GM12878 (cell line): ENCODE measurements around the gene NEBL. TPM values are rescaled to one million over a fixed set of nuclear protein-coding genes. Genes with fewer than 3 reads are reported as not detected.

Source experiments
- ATAC-seq: fragments of 200-7000 bp; cut with Tn5 transposase; 3 replicates; pipeline ENCODE4 v1.9.1; 2020; ENCODE audit warnings: mild to moderate bottlenecking, moderate library complexity
- BruUV-seq: library from RNA; stranded (reverse); fragments of 400-500 nt; replicated peaks from 2 replicates; lab custom pipeline; 2021; lab: Mats Ljungman, UMichigan
- CTCF ChIA-PET: fragments of 300-600 bp; sonication (Branson Sonifier 250); formaldehyde crosslinking; extraction: SDS; loops from one replicate; lab custom pipeline; 2021; ENCODE audit warnings: inconsistent platforms; lab: Yijun Ruan, JAX
- POLR2A ChIA-PET: fragments of 350-600 bp; formaldehyde crosslinking; extraction: SDS; loops from one replicate; lab custom pipeline; 2021; ENCODE audit warnings: inconsistent platforms; lab: Charles Lee
- RAD21 ChIA-PET: fragments of 300-600 bp; sonication (Branson Sonifier 250); formaldehyde crosslinking; loops from one replicate; lab custom pipeline; 2023; ENCODE audit warnings: antibody characterized with exemption; ENCODE audit not compliant: unreplicated experiment; lab: Charles Lee
- SMC1A ChIA-PET: fragments of 300-600 bp; sonication (Branson Sonifier 250); formaldehyde crosslinking; loops from one replicate; lab custom pipeline; 2023; ENCODE audit not compliant: unreplicated experiment, uncharacterized antibody; lab: Charles Lee
- DNase-seq: peaks from one replicate; pipeline ENCODE4 v3.0.0-alpha.2; 2011; ENCODE audit warnings: low read depth, low spot score
- FAIRE-seq: peaks from 3 replicates; lab custom pipeline; 2011; peaks lifted over from hg19 to GRCh38; lab: Jason Lieb, UNC
- H2AFZ ChIP-seq: 2 replicates; pipeline ENCODE4 v1.6.0; 2011; ENCODE audit warnings: low read depth, low read length, control low read depth; ENCODE audit not compliant: control insufficient read depth
- H3K27ac ChIP-seq: 2 replicates; pipeline ENCODE4 v1.5.1; 2011; ENCODE audit warnings: control low read depth; ENCODE audit not compliant: control insufficient read depth, insufficient read depth
- H3K27me3 ChIP-seq, 2 experiments: replicated peaks in 1 of 2; 2 replicates each; pipeline versions ENCODE4 v1.6.0 to v1.6.1; 2011; ENCODE audit warnings: low read length in 1 of 2; ENCODE audit not compliant: control insufficient read depth in 2 of 2, insufficient read depth in 2 of 2
- H3K36me3 ChIP-seq, 2 experiments: 2 replicates each; pipeline ENCODE4 v1.5.1; 2011; ENCODE audit warnings: low read length in 1 of 2; ENCODE audit not compliant: control insufficient read depth in 2 of 2, insufficient read depth in 2 of 2
- H3K4me1 ChIP-seq: 2 replicates; pipeline ENCODE4 v1.6.1; 2011; ENCODE audit warnings: mild to moderate bottlenecking, low read length, moderate library complexity, mixed read lengths; ENCODE audit not compliant: control insufficient read depth, insufficient read depth
- H3K4me2 ChIP-seq: 2 replicates; pipeline ENCODE4 v1.6.0; 2011; ENCODE audit warnings: control low read depth; ENCODE audit not compliant: control insufficient read depth, insufficient read depth
- H3K4me3 ChIP-seq: fragments of 200-600 bp; sonication (generic); 2 replicates; pipeline ENCODE4 v1.5.1; 2016
- H3K79me2 ChIP-seq: 2 replicates; pipeline ENCODE4 v1.6.0; 2011; ENCODE audit warnings: low read length; ENCODE audit not compliant: control insufficient read depth, insufficient read depth
- H3K9ac ChIP-seq: 2 replicates; pipeline ENCODE4 v1.8.0; 2011; ENCODE audit warnings: low read length, control low read depth, mixed read lengths; ENCODE audit not compliant: control insufficient read depth, insufficient read depth
- H3K9me3 ChIP-seq: replicated peaks from 3 replicates; pipeline ENCODE4 v1.5.1; 2011; ENCODE audit warnings: mild to moderate bottlenecking, low read length; ENCODE audit not compliant: control insufficient read depth, insufficient read depth
- H4K20me1 ChIP-seq: 2 replicates; pipeline ENCODE4 v1.6.0; 2011; ENCODE audit not compliant: control insufficient read depth, insufficient read depth
- ATF7 ChIP-seq: fragments of 450-650 bp; IDR thresholded peaks from 2 replicates; pipeline ENCODE4 v1.6.1; 2016; ENCODE audit warnings: low read depth, mild to moderate bottlenecking
- BCL11A ChIP-seq: IDR thresholded peaks from 2 replicates; pipeline ENCODE4 v1.6.1; 2011; ENCODE audit warnings: low read depth, low read length
- CHD2 ChIP-seq: IDR thresholded peaks from 2 replicates; pipeline ENCODE4 v1.6.1; 2011; ENCODE audit warnings: low read depth, low read length, improper control_type of control experiment, borderline replicate concordance
- HDAC2 ChIP-seq: fragments of 200-600 bp; sonication (generic); IDR thresholded peaks from 2 replicates; pipeline ENCODE4 v1.6.1; 2017
- POLR2A ChIP-seq: IDR thresholded peaks from 2 replicates; pipeline ENCODE4 v1.6.1; 2011; ENCODE audit warnings: low read depth, mild to moderate bottlenecking, low read length
- ZNF207 ChIP-seq: fragments of 450-650 bp; IDR thresholded peaks from 2 replicates; pipeline ENCODE4 v1.6.1; 2014; ENCODE audit warnings: antibody characterized with exemption, mild to moderate bottlenecking, borderline replicate concordance
- WGBS: methylation state at CpG from one replicate; pipeline ENCODE4 v1.1.6; 2016; ENCODE audit warnings: low lambda C conversion rate; ENCODE audit not compliant: insufficient replicate concordance, insufficient coverage; ENCODE audit errors: missing lambda C conversion rate; 5-methylcytosine and 5-hydroxymethylcytosine counted together
- in situ Hi-C: fragments of 300-500 bp; cut with MboI; formaldehyde crosslinking; loops from 9 replicates; pipeline ENCODE4 v1.14.3; 2018; ENCODE audit warnings: mixed read lengths
- intact Hi-C: fragments of 100-400 bp; cut with micrococcal nuclease; formaldehyde crosslinking; loops from one replicate; pipeline ENCODE4 v1.14.2; 2022; ENCODE audit not compliant: unreplicated experiment
- polyA plus RNA-seq, 11 experiments: library from polyadenylated mRNA; depleted of rRNA in 4 of 11; unstranded in 6 of 11; stranded (reverse) in 5 of 11; fragments of >200 nt; fragmentation: Nextera tagmentation in 4 of 11; fragmentation: Illumina TruSeq in 1 of 11; extraction: Ambion mirVana in 4 of 11; extraction: Trizol in 1 of 11; gene quantifications; 1 replicate in 1 of 11; 2 replicates in 10 of 11; pipeline versions ENCODE4 v1.2.1 to v1.2.3, GENCODE V29; 2011 to 2016; ENCODE audit warnings: inconsistent platforms in 2 of 11, missing spikeins in 2 of 11, low read depth in 1 of 11
- total RNA-seq, 4 experiments: library from RNA; depleted of rRNA in 3 of 4; stranded (reverse); fragments of >200 nt in 3 of 4; fragmentation: Illumina TruSeq in 1 of 4; extraction: Trizol in 1 of 4; gene quantifications; 2 replicates each; pipeline versions ENCODE4 v1.2.1 to v1.2.3, GENCODE V29; 2013 to 2021
- TF ChIP-seq, protein P1 (sequence below): IDR thresholded peaks from 2 replicates; pipeline ENCODE4 v1.6.1; 2011; ENCODE audit warnings: mild to moderate bottlenecking, low read depth, low read length, moderate library complexity; ENCODE audit not compliant: insufficient replicate concordance
- TF ChIP-seq, protein P2 (sequence below): IDR thresholded peaks from 2 replicates; pipeline ENCODE4 v1.6.1; 2012; ENCODE audit warnings: low read depth, low read length, improper control_type of control experiment
- TF ChIP-seq, protein P3 (sequence below): fragments of 450-650 bp; IDR thresholded peaks from 2 replicates; pipeline ENCODE4 v1.6.1; 2018; ENCODE audit warnings: mild to moderate bottlenecking, low read depth, moderate library complexity; ENCODE audit not compliant: partially characterized antibody
- TF ChIP-seq, protein P4 (sequence below): fragments of 450-650 bp; IDR thresholded peaks from 2 replicates; pipeline ENCODE4 v1.6.1; 2016; ENCODE audit warnings: mild to moderate bottlenecking
- TF ChIP-seq, protein P5 (sequence below): fragments of 450-650 bp; IDR thresholded peaks from 2 replicates; pipeline ENCODE4 v1.6.1; 2017; ENCODE audit warnings: borderline replicate concordance

Gene NEBL
- total and polyA plus RNA-seq, 10 of the 15 experiments (the other 5 are each of a cell fraction or from before 2014, with no cell fraction given), result 0.04 to 0.56 (median 0.11) TPM; not detected in 6

DNA sequence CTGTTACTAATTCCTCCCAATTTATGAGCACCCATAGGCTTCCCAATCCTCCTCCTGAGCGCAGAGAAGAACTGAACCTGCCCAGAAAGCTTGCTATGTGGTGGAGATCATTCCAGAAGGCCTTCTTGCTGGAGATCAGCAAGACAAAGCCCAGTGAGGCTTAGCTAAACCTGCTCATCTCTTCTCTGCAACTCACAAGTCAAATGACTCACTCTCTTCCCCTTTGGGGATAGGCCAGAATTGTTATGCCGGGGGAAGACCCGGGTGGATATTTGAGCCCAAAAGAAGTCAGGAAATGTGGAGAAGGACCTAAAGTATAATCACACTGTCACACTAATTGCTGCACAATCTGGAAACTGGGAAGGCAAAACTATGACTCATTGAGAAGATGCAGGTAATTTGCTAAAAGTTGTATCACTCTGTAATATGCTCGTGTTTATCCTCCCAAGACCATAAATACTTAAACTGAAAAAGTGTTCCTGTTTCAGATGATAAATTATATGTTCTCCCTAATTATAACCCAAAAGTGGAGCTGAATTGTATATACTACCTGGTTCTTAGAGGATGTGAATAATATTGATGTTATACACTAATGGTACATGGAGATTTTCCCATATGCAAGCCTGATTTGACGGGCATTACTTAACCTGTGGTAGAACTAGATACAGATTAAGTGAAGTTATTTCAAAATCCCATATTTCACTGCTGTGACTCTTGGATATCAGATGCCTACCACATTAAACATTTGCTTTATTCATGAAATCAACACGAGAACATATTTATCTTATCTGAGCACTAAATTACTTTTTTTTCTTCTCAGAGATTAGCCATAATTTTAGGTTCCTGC lies 6.4 kb downstream of the NEBL start:
- Histone ChIP-seq H3K36me3 (no peaks in the 10 kb centered on the region), H3K27ac (no peak overlapping the region), H3K9me3 (no peaks in the 10 kb centered on the region), H3K4me2 (no peak overlapping the region), H3K4me3 (no peak overlapping the region), H3K27me3 (no peaks in the 10 kb centered on the region; a peak in 2 of 4 replicates), H4K20me1 (no peaks in the 10 kb centered on the region), H3K4me1 (no peaks in the 10 kb centered on the region), H2AFZ (no peak overlapping the region), H3K9ac (no peak overlapping the region)
- POLR2A ChIA-PET, result no interaction called here
- FAIRE-seq (no peak), DNase-seq (no peak)
- BruUV-seq, result no TSS peak
- CTCF ChIA-PET, result interaction anchor here (1.4 kb wide), 1 partner anchor 12 kb away, joined by 3 read pairs; no protein-coding TSS in a partner anchor
- SMC1A ChIA-PET, result no interaction called here
- TF ChIP-seq HDAC2 (no peak), ATF7 (no peak), POLR2A (no peak), BCL11A (no peak), ZNF207 (no peak), CHD2 (no peak)
- TF ChIP-seq, protein P1, sequence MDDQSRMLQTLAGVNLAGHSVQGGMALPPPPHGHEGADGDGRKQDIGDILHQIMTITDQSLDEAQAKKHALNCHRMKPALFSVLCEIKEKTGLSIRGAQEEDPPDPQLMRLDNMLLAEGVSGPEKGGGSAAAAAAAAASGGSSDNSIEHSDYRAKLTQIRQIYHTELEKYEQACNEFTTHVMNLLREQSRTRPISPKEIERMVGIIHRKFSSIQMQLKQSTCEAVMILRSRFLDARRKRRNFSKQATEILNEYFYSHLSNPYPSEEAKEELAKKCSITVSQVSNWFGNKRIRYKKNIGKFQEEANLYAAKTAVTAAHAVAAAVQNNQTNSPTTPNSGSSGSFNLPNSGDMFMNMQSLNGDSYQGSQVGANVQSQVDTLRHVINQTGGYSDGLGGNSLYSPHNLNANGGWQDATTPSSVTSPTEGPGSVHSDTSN, result no peak
- TF ChIP-seq, protein P2, sequence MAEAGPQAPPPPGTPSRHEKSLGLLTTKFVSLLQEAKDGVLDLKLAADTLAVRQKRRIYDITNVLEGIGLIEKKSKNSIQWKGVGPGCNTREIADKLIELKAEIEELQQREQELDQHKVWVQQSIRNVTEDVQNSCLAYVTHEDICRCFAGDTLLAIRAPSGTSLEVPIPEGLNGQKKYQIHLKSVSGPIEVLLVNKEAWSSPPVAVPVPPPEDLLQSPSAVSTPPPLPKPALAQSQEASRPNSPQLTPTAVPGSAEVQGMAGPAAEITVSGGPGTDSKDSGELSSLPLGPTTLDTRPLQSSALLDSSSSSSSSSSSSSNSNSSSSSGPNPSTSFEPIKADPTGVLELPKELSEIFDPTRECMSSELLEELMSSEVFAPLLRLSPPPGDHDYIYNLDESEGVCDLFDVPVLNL, result no peak
- TF ChIP-seq, protein P3, sequence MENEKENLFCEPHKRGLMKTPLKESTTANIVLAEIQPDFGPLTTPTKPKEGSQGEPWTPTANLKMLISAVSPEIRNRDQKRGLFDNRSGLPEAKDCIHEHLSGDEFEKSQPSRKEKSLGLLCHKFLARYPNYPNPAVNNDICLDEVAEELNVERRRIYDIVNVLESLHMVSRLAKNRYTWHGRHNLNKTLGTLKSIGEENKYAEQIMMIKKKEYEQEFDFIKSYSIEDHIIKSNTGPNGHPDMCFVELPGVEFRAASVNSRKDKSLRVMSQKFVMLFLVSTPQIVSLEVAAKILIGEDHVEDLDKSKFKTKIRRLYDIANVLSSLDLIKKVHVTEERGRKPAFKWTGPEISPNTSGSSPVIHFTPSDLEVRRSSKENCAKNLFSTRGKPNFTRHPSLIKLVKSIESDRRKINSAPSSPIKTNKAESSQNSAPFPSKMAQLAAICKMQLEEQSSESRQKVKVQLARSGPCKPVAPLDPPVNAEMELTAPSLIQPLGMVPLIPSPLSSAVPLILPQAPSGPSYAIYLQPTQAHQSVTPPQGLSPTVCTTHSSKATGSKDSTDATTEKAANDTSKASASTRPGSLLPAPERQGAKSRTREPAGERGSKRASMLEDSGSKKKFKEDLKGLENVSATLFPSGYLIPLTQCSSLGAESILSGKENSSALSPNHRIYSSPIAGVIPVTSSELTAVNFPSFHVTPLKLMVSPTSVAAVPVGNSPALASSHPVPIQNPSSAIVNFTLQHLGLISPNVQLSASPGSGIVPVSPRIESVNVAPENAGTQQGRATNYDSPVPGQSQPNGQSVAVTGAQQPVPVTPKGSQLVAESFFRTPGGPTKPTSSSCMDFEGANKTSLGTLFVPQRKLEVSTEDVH, result no peak
- TF ChIP-seq, protein P4, sequence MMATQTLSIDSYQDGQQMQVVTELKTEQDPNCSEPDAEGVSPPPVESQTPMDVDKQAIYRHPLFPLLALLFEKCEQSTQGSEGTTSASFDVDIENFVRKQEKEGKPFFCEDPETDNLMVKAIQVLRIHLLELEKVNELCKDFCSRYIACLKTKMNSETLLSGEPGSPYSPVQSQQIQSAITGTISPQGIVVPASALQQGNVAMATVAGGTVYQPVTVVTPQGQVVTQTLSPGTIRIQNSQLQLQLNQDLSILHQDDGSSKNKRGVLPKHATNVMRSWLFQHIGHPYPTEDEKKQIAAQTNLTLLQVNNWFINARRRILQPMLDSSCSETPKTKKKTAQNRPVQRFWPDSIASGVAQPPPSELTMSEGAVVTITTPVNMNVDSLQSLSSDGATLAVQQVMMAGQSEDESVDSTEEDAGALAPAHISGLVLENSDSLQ, result no peak
- TF ChIP-seq, protein P5, sequence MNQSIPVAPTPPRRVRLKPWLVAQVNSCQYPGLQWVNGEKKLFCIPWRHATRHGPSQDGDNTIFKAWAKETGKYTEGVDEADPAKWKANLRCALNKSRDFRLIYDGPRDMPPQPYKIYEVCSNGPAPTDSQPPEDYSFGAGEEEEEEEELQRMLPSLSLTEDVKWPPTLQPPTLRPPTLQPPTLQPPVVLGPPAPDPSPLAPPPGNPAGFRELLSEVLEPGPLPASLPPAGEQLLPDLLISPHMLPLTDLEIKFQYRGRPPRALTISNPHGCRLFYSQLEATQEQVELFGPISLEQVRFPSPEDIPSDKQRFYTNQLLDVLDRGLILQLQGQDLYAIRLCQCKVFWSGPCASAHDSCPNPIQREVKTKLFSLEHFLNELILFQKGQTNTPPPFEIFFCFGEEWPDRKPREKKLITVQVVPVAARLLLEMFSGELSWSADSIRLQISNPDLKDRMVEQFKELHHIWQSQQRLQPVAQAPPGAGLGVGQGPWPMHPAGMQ, result no peak
- TF ChIP-seq, all 136 proteins: peak for 0
- intact Hi-C loops (no loop called here), in situ Hi-C loops (no loop called here)
- no peaks in the 10 kb centered on the region for H3K79me2 ChIP-seq
- ATAC-seq, result no peak
- RAD21 ChIA-PET, result no interaction called here
- WGBS, result 32% methylated on average over 6 of the region's 6 CpGs
